Ovary (tissue), 3 donors: ENCODE data around the gene CEP104.

Experiments
- CTCF ChIP-seq, 3 donors: fragments of 450-650 bp in 2 of 3; fragments of 200-600 bp in 1 of 3; IDR thresholded peaks; one replicate each; pipeline versions ENCODE4 v1.5.1 to v1.8.0; 2016 to 2022; ENCODE audit warnings: antibody characterized with exemption in 3 of 3, mild to moderate bottlenecking in 1 of 3
- POLR2A ChIP-seq: fragments of 450-650 bp; IDR thresholded peaks from one replicate; pipeline ENCODE4 v1.6.1; 2017; ENCODE audit warnings: antibody characterized with exemption, mild to moderate bottlenecking, moderate library complexity
- donor health status: DM: no; HTN: no; CAD: no.

DNA sequence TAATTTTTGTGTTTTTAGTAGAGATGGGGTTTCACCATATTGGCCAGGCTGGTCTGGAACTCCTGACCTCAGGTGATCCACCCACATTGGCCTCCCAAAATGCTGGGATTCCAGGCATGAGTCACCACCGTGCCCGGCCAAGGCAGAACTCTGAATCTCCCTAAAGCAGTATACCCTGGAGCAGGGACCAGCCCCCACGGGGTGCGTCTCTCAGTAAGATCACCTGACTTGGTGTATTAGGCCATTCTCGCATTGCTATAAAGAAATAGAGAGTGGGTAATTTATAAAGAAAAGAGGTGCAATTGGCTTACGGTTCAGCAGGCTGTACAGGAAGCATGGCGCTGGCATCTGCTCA lies 14.4 kb upstream of the CEP104 start:
- no peak for TF ChIP-seq CTCF (IDR thresholded peaks at IDR 0.05)
- TF ChIP-seq POLR2A: no peak
